Measurements from ENCODE around the gene CFAP65.

The CFAP65 gene

DNA sequence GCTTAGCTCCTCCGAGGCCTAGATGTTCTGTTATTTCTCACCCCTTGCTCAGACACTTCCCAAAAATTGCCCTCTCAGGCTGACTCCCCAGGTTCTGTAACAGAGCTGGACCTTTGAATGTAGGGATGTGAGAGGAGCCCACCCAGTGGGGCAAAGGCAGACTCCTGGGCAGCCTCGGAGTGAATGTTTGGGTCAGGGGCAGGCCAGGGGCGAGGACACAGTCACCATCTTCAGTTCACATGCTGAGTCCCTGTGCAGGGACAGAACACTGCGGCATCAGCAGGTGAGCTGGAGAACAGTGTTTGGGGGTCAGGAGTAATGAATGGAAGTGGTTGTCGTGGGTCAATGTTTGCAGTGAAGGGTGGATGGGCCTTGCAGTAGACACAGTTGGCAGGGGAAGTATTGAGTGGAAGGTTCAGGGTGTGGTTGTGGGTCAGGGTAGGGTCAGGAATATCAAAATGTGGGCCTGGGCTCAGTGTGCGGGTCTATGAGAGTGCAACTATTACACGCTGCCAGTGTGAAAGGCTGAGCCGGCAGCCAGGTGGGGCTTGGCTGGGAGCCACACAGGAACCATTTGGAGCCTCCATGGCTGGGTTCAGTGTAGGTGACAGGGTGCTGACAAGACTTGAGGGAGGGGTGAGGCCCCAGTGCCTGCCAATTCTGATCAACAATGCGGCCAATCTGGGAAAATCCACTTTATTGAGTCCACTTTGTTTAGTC is 15.0 kb upstream of the CFAP65 start:
- Histone ChIP-seq H3K27ac (ENCODE audit: low read length) (no peak overlapping the region), H3K9ac (ENCODE audit: low read length) (no peak overlapping the region), H3K9me3 (ENCODE audit: insufficient read depth, low read length) (no peaks in the 10 kb centered on the region), H2AFZ (ENCODE audit: low read depth, low read length) (no peak overlapping the region), H3K4me2 (ENCODE audit: low read length) (no peak overlapping the region), H4K20me1 (ENCODE audit: insufficient read depth, low read length) (no peaks in the 10 kb centered on the region), H3K79me2 (ENCODE audit: low read length) (no peaks in the 10 kb centered on the region), H3K36me3 (replicated peaks; ENCODE audit: low read depth, low read length) (no peaks in the 10 kb centered on the region), H3K27me3 (ENCODE audit: low read depth, low read length) (no peaks in the 10 kb centered on the region), H3K4me1 (ENCODE audit: low read length) (no peaks in the 10 kb centered on the region), H3K4me3 (ENCODE audit: low read length) (no peak overlapping the region)
- no peak for TF ChIP-seq EZH2phosphoT487 (IDR thresholded peaks at IDR 0.05; ENCODE audit: low read depth)
- TF ChIP-seq, protein P1, sequence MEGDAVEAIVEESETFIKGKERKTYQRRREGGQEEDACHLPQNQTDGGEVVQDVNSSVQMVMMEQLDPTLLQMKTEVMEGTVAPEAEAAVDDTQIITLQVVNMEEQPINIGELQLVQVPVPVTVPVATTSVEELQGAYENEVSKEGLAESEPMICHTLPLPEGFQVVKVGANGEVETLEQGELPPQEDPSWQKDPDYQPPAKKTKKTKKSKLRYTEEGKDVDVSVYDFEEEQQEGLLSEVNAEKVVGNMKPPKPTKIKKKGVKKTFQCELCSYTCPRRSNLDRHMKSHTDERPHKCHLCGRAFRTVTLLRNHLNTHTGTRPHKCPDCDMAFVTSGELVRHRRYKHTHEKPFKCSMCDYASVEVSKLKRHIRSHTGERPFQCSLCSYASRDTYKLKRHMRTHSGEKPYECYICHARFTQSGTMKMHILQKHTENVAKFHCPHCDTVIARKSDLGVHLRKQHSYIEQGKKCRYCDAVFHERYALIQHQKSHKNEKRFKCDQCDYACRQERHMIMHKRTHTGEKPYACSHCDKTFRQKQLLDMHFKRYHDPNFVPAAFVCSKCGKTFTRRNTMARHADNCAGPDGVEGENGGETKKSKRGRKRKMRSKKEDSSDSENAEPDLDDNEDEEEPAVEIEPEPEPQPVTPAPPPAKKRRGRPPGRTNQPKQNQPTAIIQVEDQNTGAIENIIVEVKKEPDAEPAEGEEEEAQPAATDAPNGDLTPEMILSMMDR (IDR thresholded peaks at IDR 0.05; ENCODE audit: low read depth, low read length), result no peak

GRCh38 chr2:219054956-219055903 is 13.9 kb upstream of the CFAP65 start:
- Histone ChIP-seq H3K9ac (ENCODE audit: low read length) (no peak overlapping the region), H3K27ac (ENCODE audit: low read length) (no peak overlapping the region), H3K4me2 (ENCODE audit: low read length) (no peak overlapping the region), H3K9me3 (ENCODE audit: insufficient read depth, low read length) (no peaks in the 10 kb centered on the region), H3K4me3 (ENCODE audit: low read length) (no peak overlapping the region), H3K27me3 (ENCODE audit: low read depth, low read length) (no peaks in the 10 kb centered on the region), H3K36me3 (replicated peaks; ENCODE audit: low read depth, low read length) (no peaks in the 10 kb centered on the region), H3K79me2 (ENCODE audit: low read length) (no peaks in the 10 kb centered on the region), H2AFZ (ENCODE audit: low read depth, low read length) (no peak overlapping the region), H3K4me1 (ENCODE audit: low read length) (no peaks in the 10 kb centered on the region), H4K20me1 (ENCODE audit: insufficient read depth, low read length) (no peaks in the 10 kb centered on the region)
- TF ChIP-seq, protein P1 (IDR thresholded peaks at IDR 0.05; ENCODE audit: low read depth, low read length), result no peak
- no peak for TF ChIP-seq EZH2phosphoT487 (IDR thresholded peaks at IDR 0.05; ENCODE audit: low read depth)

- Histone ChIP-seq H3K9me3 (ENCODE audit: insufficient read depth, low read length) (no peaks in the 10 kb centered on the region), H3K4me3 (ENCODE audit: low read length) (no peak overlapping the region), H3K27me3 (ENCODE audit: low read depth, low read length) (no peaks in the 10 kb centered on the region), H4K20me1 (ENCODE audit: insufficient read depth, low read length) (no peaks in the 10 kb centered on the region), H3K27ac (ENCODE audit: low read length) (no peak overlapping the region), H3K9ac (ENCODE audit: low read length) (no peak overlapping the region), H2AFZ (ENCODE audit: low read depth, low read length) (no peak overlapping the region), H3K79me2 (ENCODE audit: low read length) (no peaks in the 10 kb centered on the region), H3K36me3 (replicated peaks; ENCODE audit: low read depth, low read length) (no peaks in the 10 kb centered on the region), H3K4me2 (ENCODE audit: low read length) (no peak overlapping the region), H3K4me1 (ENCODE audit: low read length) (no peaks in the 10 kb centered on the region)
- no peak for TF ChIP-seq EZH2phosphoT487 (IDR thresholded peaks at IDR 0.05; ENCODE audit: low read depth)
- TF ChIP-seq, protein P1 (IDR thresholded peaks at IDR 0.05; ENCODE audit: low read depth, low read length), result no peak
These were observed 8.0 kb upstream of the CFAP65 start for GRCh38 chr2:219049282-219049681.

- no peaks in the 10 kb centered on the region for H3K27me3 ChIP-seq (ENCODE audit: low read depth, low read length)
- H4K20me1 ChIP-seq (ENCODE audit: insufficient read depth, low read length), result no peaks in the 10 kb centered on the region
- no peak overlapping the region for H3K4me2 ChIP-seq (ENCODE audit: low read length)
- no peaks in the 10 kb centered on the region for H3K4me1 ChIP-seq (ENCODE audit: low read length)
- no peaks in the 10 kb centered on the region for H3K9me3 ChIP-seq (ENCODE audit: insufficient read depth, low read length)
- TF ChIP-seq EZH2phosphoT487 (IDR thresholded peaks at IDR 0.05; ENCODE audit: low read depth), result no peak
- TF ChIP-seq, protein P1 (IDR thresholded peaks at IDR 0.05; ENCODE audit: low read depth, low read length), result no peak
- H3K4me3 ChIP-seq (ENCODE audit: low read length), result no peak overlapping the region
- no peaks in the 10 kb centered on the region for H3K79me2 ChIP-seq (ENCODE audit: low read length)
- H3K9ac ChIP-seq (ENCODE audit: low read length), result no peak overlapping the region
- H3K36me3 ChIP-seq (replicated peaks; ENCODE audit: low read depth, low read length), result no peaks in the 10 kb centered on the region
- no peak overlapping the region for H2AFZ ChIP-seq (ENCODE audit: low read depth, low read length)
- H3K27ac ChIP-seq (ENCODE audit: low read length), result no peak overlapping the region
These were observed 4.7 kb upstream of the CFAP65 start for GRCh38 chr2:219045937-219046550.

Measured in OCI-LY3 (cell line).